GM18520 (cell line): ENCODE results near the gene NOXO1.

ENCODE experiments used
- ATAC-seq: cut with Tn5 transposase; IDR thresholded peaks from one replicate; pipeline ENCODE4 v1.9.1; 2021; ENCODE audit not compliant: unreplicated experiment

The NOXO1 gene

GRCh38 chr16:1998360-1998835 lies 17.1 kb upstream of the NOXO1 start:
- no peak for ATAC-seq

- ATAC-seq = no peak
Measured at GRCh38 chr16:1997494-1998359, 16.5 kb upstream of the NOXO1 start.

GRCh38 chr16:1993731-1994131 lies 12.5 kb upstream of the NOXO1 start:
- no peak for ATAC-seq

- ATAC-seq = no peak
Measured at GRCh38 chr16:1992704-1993317, 11.5 kb upstream of the NOXO1 start.

GRCh38 chr16:1991948-1992703 lies 10.9 kb upstream of the NOXO1 start:
- peak; percentile 29 for ATAC-seq

- no peak for ATAC-seq
Measured at GRCh38 chr16:1991588-1991947, 10.3 kb upstream of the NOXO1 start.

GRCh38 chr16:1991135-1991551 lies 9.9 kb upstream of the NOXO1 start:
- ATAC-seq = peak; percentile 35

- ATAC-seq = no peak
Measured at GRCh38 chr16:1990351-1991134, 9.3 kb upstream of the NOXO1 start.

GRCh38 chr16:1990101-1990350 lies 8.8 kb upstream of the NOXO1 start:
- ATAC-seq = no peak

- no peak for ATAC-seq
Measured at GRCh38 chr16:1989209-1990100, 8.2 kb upstream of the NOXO1 start, which contains the start of gene SYNGR3. Gene SYNGR3, plus strand, starts transcription at chr16:1989970. Its CDS starts 133 bp downstream, at chr16:1990103.

GRCh38 chr16:1987198-1987597 lies 5.9 kb upstream of the NOXO1 start:
- ATAC-seq = no peak

- no peak for ATAC-seq
Measured at GRCh38 chr16:1985466-1986150, 4.3 kb upstream of the NOXO1 start.

- ATAC-seq = peak; percentile 1
Measured at GRCh38 chr16:1984347-1985225, 3.3 kb upstream of the NOXO1 start.

GRCh38 chr16:1983544-1984346 lies 2.5 kb upstream of the NOXO1 start, which contains the start of gene GFER:
Gene GFER, plus strand, starts transcription at chr16:1984193. Its CDS starts 26 bp downstream, at chr16:1984219.
- peak; percentile 75 for ATAC-seq

GRCh38 chr16:1982991-1983543 lies 1.8 kb upstream of the NOXO1 start:
- no peak for ATAC-seq

- no peak for ATAC-seq
Measured at GRCh38 chr16:1982013-1982433, 754 bp upstream of the NOXO1 start.

- no peak for ATAC-seq
Measured at GRCh38 chr16:1980770-1981087, 540 bp downstream of the NOXO1 start.
